Spleen (tissue), 11 donors: Measurements from ENCODE around the gene BTC. TPM values are rescaled to one million over a fixed set of nuclear protein-coding genes. Genes with fewer than 3 reads are reported as not detected.

Experiments
- DNase-seq: peaks from one replicate; pipeline ENCODE4 v3.0.0-alpha.2; 2020
- H3K27ac ChIP-seq, 8 donors: fragments of 200-600 bp; sonication (generic) in 7 of 8; 1 replicate in 4 of 8; 2 replicates in 4 of 8; pipeline versions ENCODE4 v1.5.0 to v1.8.0; 2016 to 2021; ENCODE audit warnings: inconsistent platforms in 4 of 8, mild to moderate bottlenecking in 4 of 8, moderate library complexity in 1 of 8
- H3K27me3 ChIP-seq, 7 donors: fragments of 200-600 bp; sonication (generic) in 6 of 7; replicated peaks in 1 of 7; 1 replicate in 4 of 7; 2 replicates in 3 of 7; pipeline versions ENCODE4 v1.5.0 to v1.8.0; 2016 to 2021; ENCODE audit warnings: inconsistent platforms in 3 of 7, mild to moderate bottlenecking in 1 of 7
- H3K36me3 ChIP-seq, 6 donors: fragments of 200-600 bp; sonication (generic) in 5 of 6; 1 replicate in 4 of 6; 2 replicates in 2 of 6; pipeline versions ENCODE4 v1.5.0 to v1.8.0; 2016 to 2021; ENCODE audit warnings: inconsistent platforms in 2 of 6
- H3K4me1 ChIP-seq, 6 donors: fragments of 200-600 bp; sonication (generic) in 5 of 6; 1 replicate in 3 of 6; 2 replicates in 3 of 6; pipeline versions ENCODE4 v1.5.0 to v1.8.0; 2016 to 2021; ENCODE audit warnings: inconsistent platforms in 3 of 6
- H3K4me3 ChIP-seq, 8 donors: fragments of 200-600 bp; sonication (generic) in 7 of 8; 1 replicate in 4 of 8; 2 replicates in 4 of 8; pipeline versions ENCODE4 v1.5.0 to v1.8.0; 2016 to 2021; ENCODE audit warnings: inconsistent platforms in 4 of 8, mild to moderate bottlenecking in 4 of 8, moderate library complexity in 2 of 8
- H3K9me3 ChIP-seq, 8 donors: fragments of 200-600 bp; sonication (generic) in 7 of 8; 1 replicate in 4 of 8; 2 replicates in 4 of 8; pipeline versions ENCODE4 v1.5.0 to v1.8.0; 2016 to 2021; ENCODE audit warnings: inconsistent platforms in 4 of 8
- POLR2A ChIP-seq, 3 donors: fragments of 450-650 bp; IDR thresholded peaks; one replicate each; pipeline ENCODE4 v1.5.1; 2017; ENCODE audit warnings: antibody characterized with exemption in 3 of 3, mild to moderate bottlenecking in 1 of 3
- POLR2AphosphoS5 ChIP-seq, 3 donors: sonication (generic); formaldehyde crosslinking; IDR thresholded peaks; one replicate each; pipeline ENCODE4 v1.5.1; 2017; ENCODE audit warnings: antibody characterized with exemption in 3 of 3
- WGBS, 5 donors: extraction: QIAGEN DNeasy Blood & Tissue Kit in 3 of 5; methylation state at CpG; one replicate each; pipeline versions ENCODE4 v1.1.5 to v1.1.7; 2013 to 2018; 5-methylcytosine and 5-hydroxymethylcytosine counted together
- intact Hi-C: fragments of 100-400 bp; cut with DNase I; formaldehyde crosslinking; loops from one replicate; pipeline ENCODE4 v1.15.0; 2023; ENCODE audit warnings: low total_unique reads
- polyA plus RNA-seq, 3 donors: library from polyadenylated mRNA; stranded (reverse); fragments of 200-250 nt; gene quantifications; one replicate each; pipeline ENCODE4 v1.2.1, GENCODE V29; 2013
- total RNA-seq, 7 donors: library from RNA; depleted of rRNA in 3 of 7; stranded (reverse); fragments of >200 nt in 3 of 7; fragmentation: NEBNext Ultra II Directional in 4 of 7; extraction: Animal tissue kit (Norgen Biotek cat#: 25700) in 4 of 7; gene quantifications; one replicate each; pipeline versions ENCODE4 v1.1.0 to v1.2.1, GENCODE V29; 2016 to 2021
- TF ChIP-seq, protein P1 (sequence below), 11 experiments: fragments of 200-600 bp in 7 of 11; fragments of 450-650 bp in 4 of 11; sonication (generic) in 4 of 11; IDR thresholded peaks in 8 of 11; conservative IDR thresholded peaks in 3 of 11; 1 replicate in 7 of 11; 2 replicates in 4 of 11; pipeline versions ENCODE4 v1.4.0 to v1.8.0; 2016 to 2021; ENCODE audit warnings: antibody characterized with exemption in 11 of 11, inconsistent platforms in 4 of 11, mild to moderate bottlenecking in 1 of 11
- donor health status: healthy with polysubstance abuse.
- donor health status: DM: no; HTN: no; CAD: no; lungs with moderate emphysema.
- donor health status: DM: no; HTN: no; CAD: no.
- donor health status: Bipolar disorder and iron deficiency.
- donor health status: healthy.
- donor health status: DM: no; HTN: no; CAD: no.
- donor health status: DM: yes; HTN: yes; CAD: no.

The BTC gene
- total and polyA plus RNA-seq, 10 donors, result 0.06 to 0.93 (median 0.11) TPM; not detected in 5

DNA sequence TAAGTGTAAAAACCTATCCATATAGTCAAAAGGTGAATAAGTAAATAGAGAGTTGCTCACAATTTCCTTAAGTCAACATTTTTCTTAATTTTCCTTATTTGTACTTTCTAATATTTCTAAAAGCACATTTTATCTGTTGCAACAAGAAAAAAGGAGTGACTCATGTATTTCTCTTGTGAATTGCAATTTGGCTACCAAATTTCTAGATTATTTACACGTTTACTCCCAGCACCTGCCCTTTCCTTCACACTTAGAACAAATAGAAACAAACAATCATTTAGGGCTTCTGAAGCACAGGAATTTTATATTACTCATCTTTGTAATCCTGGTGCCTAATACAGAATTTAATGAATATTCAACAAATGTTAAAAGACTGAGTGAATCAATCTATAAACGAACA lies 22.2 kb downstream of the BTC start:
- WGBS, 5 donors, result 60 to 85% (median 79%) methylated on average over 2 of the region's 2 CpGs
- no peak overlapping the region for H3K4me3 ChIP-seq
- H3K4me1 ChIP-seq, result no peaks in the 10 kb centered on the region
- intact Hi-C loops, result no loop called here
- H3K9me3 ChIP-seq, result no peaks in the 10 kb centered on the region
- no peaks in the 10 kb centered on the region for H3K27me3 ChIP-seq
- TF ChIP-seq, protein P1, sequence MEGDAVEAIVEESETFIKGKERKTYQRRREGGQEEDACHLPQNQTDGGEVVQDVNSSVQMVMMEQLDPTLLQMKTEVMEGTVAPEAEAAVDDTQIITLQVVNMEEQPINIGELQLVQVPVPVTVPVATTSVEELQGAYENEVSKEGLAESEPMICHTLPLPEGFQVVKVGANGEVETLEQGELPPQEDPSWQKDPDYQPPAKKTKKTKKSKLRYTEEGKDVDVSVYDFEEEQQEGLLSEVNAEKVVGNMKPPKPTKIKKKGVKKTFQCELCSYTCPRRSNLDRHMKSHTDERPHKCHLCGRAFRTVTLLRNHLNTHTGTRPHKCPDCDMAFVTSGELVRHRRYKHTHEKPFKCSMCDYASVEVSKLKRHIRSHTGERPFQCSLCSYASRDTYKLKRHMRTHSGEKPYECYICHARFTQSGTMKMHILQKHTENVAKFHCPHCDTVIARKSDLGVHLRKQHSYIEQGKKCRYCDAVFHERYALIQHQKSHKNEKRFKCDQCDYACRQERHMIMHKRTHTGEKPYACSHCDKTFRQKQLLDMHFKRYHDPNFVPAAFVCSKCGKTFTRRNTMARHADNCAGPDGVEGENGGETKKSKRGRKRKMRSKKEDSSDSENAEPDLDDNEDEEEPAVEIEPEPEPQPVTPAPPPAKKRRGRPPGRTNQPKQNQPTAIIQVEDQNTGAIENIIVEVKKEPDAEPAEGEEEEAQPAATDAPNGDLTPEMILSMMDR (IDR thresholded peaks at IDR 0.05 in 8 of 11, conservative IDR thresholded peaks at IDR 0.05 in 3 of 11), result no peak
- no peak for TF ChIP-seq POLR2AphosphoS5 (IDR thresholded peaks at IDR 0.05)
- no peak for TF ChIP-seq POLR2A (IDR thresholded peaks at IDR 0.05)
- DNase-seq, result no peak
- H3K27ac ChIP-seq, result no peak overlapping the region
- H3K36me3 ChIP-seq, result no peaks in the 10 kb centered on the region

DNA sequence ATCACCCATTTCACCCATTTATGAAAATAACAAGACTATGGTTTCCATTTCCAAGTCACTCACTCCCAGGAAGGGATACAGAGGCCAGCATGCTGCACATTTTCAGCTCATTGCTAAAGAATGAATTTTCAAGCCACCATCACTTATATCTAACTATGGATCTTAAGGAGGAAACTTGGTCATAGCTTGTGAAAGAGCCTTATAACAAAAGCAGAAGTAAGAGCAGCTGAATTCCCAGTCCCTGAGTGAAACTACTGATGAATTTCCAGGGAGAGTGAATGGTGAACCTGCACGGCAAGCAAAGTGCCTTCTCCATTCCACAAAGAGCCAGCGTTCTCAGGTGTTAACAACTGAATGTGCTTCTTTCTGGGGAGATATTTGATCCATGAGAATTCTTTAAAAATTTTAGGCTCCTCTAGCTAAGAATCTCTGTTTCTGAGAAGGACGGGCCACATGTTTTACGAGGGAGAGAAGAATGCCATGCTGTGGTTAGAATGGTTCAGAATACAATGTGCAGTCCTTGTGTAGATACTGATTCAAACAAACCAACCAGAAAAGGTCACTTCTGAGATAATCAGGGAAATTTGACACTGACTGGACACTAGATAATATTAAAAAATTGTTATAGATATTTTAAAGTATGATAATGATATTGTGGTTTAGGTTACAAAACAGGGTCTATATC lies 24.0 kb downstream of the BTC start:
- no peaks in the 10 kb centered on the region for H3K27me3 ChIP-seq
- H3K9me3 ChIP-seq, result no peaks in the 10 kb centered on the region
- 74 to 81% (median 79%) methylated on average over 4 of the region's 4 CpGs for WGBS, 5 donors
- no peak overlapping the region for H3K27ac ChIP-seq
- no peak overlapping the region for H3K4me3 ChIP-seq
- intact Hi-C loops, result no loop called here
- DNase-seq, result no peak
- no peaks in the 10 kb centered on the region for H3K4me1 ChIP-seq
- TF ChIP-seq, protein P1 (IDR thresholded peaks at IDR 0.05 in 8 of 11, conservative IDR thresholded peaks at IDR 0.05 in 3 of 11), result no peak
- H3K36me3 ChIP-seq, result no peaks in the 10 kb centered on the region

DNA sequence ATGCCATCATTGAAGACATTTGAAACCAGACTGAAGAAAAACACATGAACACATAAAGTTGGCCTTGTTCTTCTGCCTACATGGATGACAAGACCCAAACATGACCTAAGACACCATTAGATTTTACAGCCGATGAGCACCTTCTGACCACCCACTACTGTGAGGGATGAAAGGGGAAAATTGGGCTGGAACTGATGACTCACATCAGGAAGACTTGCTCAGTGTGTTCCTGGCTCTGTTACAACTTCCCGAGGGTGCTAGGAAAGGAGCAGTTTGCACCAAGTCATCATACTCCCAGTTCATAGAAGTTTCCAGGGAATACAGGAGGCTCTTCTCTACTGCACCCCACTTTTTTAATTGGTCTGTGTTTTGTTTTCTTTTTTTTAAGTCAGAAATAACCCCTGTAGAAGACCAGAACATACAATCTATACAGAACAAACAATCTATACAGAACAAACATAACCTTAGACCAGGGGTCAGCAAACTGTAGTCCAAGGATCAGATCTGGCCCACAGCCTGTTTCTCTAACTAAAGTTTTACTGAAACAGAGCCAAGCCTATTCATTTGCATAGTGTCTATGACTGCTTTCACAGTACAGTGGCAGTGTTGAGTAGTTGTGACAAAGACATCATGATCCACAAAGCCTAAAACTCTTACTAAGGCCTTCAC lies 25.3 kb downstream of the BTC start:
- Histone ChIP-seq H3K4me3 (no peak overlapping the region), H3K27ac (no peak overlapping the region), H3K9me3 (peaks cover 0 to 6% (median 0%) of the 10 kb centered on the region in 8 donors), H3K4me1 (no peaks in the 10 kb centered on the region), H3K27me3 (no peaks in the 10 kb centered on the region), H3K36me3 (no peaks in the 10 kb centered on the region)
- 63 to 83% (median 78%) methylated on average over 2 of the region's 2 CpGs for WGBS, 5 donors
- no peak for DNase-seq
- TF ChIP-seq POLR2A (IDR thresholded peaks at IDR 0.05) (no peak), POLR2AphosphoS5 (IDR thresholded peaks at IDR 0.05) (no peak)
- TF ChIP-seq, protein P1 (IDR thresholded peaks at IDR 0.05 in 8 of 11, conservative IDR thresholded peaks at IDR 0.05 in 3 of 11), result no peak
- intact Hi-C loops, result no loop called here

DNA sequence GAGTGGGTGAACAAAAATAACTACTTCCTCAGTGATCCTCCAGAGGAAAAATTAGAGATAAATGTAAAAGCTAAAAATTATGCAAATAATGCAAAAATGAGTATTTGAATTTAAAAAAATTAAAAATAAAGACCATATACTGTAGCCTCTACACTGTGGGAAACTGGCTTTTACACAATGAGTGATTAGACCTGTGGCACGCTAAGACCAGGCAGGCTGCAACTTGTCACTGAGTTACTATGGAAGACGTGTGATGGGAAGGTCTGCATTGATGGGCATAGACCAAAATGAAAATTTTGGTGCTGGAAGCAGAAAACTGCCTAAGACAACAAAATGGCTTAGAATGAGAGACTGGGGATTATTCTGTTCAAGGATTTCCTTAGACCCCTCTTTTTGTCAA lies 30.2 kb downstream of the BTC start:
- Histone ChIP-seq H3K36me3 (no peaks in the 10 kb centered on the region), H3K9me3 (peaks cover 0 to 6% (median 0%) of the 10 kb centered on the region in 8 donors), H3K27me3 (no peaks in the 10 kb centered on the region), H3K4me3 (no peak overlapping the region), H3K4me1 (no peaks in the 10 kb centered on the region), H3K27ac (no peak overlapping the region)
- intact Hi-C loops, result no loop called here
- TF ChIP-seq, protein P1 (IDR thresholded peaks at IDR 0.05 in 8 of 11, conservative IDR thresholded peaks at IDR 0.05 in 3 of 11), result no peak
- TF ChIP-seq POLR2AphosphoS5 (IDR thresholded peaks at IDR 0.05), result no peak
- no peak for TF ChIP-seq POLR2A (IDR thresholded peaks at IDR 0.05)
- WGBS, 5 donors, result 81 to 88% (median 87%) methylated on average over 2 of the region's 2 CpGs
- no peak for DNase-seq
